ENCODE results near the gene SNUPN. TPM values are rescaled to one million over a fixed set of nuclear protein-coding genes. Genes with fewer than 3 reads are reported as not detected.
A peak's percentile ranks its signal among the peaks of the same experiment; 100 is the strongest.
"Not testable (repeated sequence)": the region's sequence is repeated elsewhere in the genome, so short reads cannot be mapped to it uniquely, and the experiment has no call there.

SNUPN gene
- total RNA-seq, 4 donors from 2014 or later, result 16.3 to 35.1 (median 23.7) TPM

DNA sequence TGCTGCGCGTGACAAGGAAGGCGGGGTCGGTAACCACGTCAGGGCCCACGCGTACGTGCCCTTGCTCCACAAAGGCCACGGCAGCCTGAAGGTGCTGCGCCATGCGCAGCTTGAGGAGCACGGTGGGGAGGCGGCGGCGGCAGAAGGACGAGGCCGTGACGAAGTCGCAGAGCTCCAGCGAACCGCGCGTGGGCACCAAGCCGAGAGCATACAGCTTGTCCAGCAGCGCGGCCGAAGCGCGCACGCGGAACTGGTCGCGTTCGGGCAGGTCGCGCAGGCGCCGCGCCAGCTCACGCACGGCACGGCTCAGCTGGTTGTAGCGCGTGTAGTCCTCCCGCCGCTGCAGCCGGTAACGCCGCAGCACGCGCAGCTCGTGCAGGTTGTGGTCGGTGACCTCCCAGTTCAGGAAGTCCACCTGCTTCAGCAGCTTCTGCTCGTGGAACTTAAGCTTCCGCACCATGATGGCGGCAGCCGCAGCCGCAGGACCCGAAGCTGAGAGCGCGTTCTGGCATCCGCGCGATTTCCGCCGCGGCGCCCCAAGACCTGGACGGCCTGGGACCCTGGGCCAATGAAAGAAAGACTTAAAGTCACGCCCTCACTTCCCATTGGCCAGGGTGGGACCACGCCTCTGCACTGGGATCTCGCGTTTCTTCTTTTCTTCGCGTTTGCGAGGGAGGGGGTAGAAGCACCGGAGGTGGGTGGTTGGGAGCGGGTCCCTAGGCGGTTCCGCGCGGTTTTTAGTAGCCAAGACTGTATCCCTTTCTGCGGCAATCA is 14.4 kb upstream of the SNUPN start, which contains the start of gene IMP3:
TSS of gene IMP3 (minus strand) at position 516 of the 774 bp plus-strand sequence. CDS start at position 460, 56 bp downstream.
- peak within 1 kb of the TSS; percentile 74 to 99 (median 90) for H3K4me3 ChIP-seq
- peaks cover 0 to 48% (median 29%) of the 10 kb centered on the region in 4 donors for H3K4me1 ChIP-seq
- DNase-seq (ENCODE audit: low spot score in 2 of 2), result peak; percentile 92
- peak; percentile 67 to 100 for TF ChIP-seq EP300 (IDR thresholded peaks at IDR 0.05)
- TF ChIP-seq POLR2A (IDR thresholded peaks at IDR 0.05), result peak; percentile 79 to 97
- TF ChIP-seq, protein P1, sequence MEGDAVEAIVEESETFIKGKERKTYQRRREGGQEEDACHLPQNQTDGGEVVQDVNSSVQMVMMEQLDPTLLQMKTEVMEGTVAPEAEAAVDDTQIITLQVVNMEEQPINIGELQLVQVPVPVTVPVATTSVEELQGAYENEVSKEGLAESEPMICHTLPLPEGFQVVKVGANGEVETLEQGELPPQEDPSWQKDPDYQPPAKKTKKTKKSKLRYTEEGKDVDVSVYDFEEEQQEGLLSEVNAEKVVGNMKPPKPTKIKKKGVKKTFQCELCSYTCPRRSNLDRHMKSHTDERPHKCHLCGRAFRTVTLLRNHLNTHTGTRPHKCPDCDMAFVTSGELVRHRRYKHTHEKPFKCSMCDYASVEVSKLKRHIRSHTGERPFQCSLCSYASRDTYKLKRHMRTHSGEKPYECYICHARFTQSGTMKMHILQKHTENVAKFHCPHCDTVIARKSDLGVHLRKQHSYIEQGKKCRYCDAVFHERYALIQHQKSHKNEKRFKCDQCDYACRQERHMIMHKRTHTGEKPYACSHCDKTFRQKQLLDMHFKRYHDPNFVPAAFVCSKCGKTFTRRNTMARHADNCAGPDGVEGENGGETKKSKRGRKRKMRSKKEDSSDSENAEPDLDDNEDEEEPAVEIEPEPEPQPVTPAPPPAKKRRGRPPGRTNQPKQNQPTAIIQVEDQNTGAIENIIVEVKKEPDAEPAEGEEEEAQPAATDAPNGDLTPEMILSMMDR (IDR thresholded peaks at IDR 0.05), result peak in 2 of 5 experiments; percentile 33 to 50
- H3K36me3 ChIP-seq, result peaks cover 0 to 7% (median 0%) of the 10 kb centered on the region in 3 donors
- WGBS, 2 donors, result 1% methylated on average over 23 to 56 of the region's 83 CpGs
- H3K9me3 ChIP-seq, result no peaks in the 10 kb centered on the region
- H3K27ac ChIP-seq, result peak within 1 kb of the TSS; percentile 69 to 95 (median 92)
- no peaks in the 10 kb centered on the region for H3K27me3 ChIP-seq

DNA sequence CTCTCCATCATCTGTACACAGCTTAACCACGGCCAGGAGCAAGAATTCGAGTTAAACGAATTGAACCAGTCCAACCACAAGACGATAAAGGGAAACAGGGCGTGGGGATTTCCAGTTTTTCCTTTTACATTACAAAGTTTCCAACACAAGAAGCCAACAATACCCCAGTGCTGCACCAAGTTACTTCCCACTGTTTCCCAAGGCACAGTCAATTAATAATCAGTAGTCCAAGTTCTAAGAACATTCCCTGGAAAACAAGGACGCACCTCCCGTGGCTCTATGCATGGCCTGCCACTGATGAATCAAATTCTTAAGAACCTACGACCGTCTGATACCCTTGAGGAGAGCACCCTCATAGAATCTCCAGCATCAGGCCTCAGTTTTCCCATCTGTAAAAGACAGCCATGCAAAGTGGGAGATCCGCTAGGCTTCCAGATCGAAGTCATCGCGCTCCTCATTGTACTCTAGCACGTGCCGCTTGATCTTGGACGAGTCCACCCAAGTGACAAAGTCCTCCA is 13.7 kb upstream of the SNUPN start:
- peaks cover 0 to 7% (median 0%) of the 10 kb centered on the region in 3 donors for H3K36me3 ChIP-seq
- peak overlapping the region; percentile 74 to 99 (median 90) for H3K4me3 ChIP-seq
- H3K27me3 ChIP-seq, result no peaks in the 10 kb centered on the region
- TF ChIP-seq EP300 (IDR thresholded peaks at IDR 0.05) (no peak), POLR2A (IDR thresholded peaks at IDR 0.05) (no peak)
- TF ChIP-seq, protein P1 (IDR thresholded peaks at IDR 0.05), result no peak
- DNase-seq (ENCODE audit: low spot score in 2 of 2), result no peak
- peak overlapping the region; percentile 69 to 95 (median 92) for H3K27ac ChIP-seq
- peaks cover 0 to 48% (median 29%) of the 10 kb centered on the region in 4 donors for H3K4me1 ChIP-seq
- 1 to 3% methylated on average over 16 of the region's 16 CpGs for WGBS, 2 donors
- H3K9me3 ChIP-seq, result no peaks in the 10 kb centered on the region

DNA sequence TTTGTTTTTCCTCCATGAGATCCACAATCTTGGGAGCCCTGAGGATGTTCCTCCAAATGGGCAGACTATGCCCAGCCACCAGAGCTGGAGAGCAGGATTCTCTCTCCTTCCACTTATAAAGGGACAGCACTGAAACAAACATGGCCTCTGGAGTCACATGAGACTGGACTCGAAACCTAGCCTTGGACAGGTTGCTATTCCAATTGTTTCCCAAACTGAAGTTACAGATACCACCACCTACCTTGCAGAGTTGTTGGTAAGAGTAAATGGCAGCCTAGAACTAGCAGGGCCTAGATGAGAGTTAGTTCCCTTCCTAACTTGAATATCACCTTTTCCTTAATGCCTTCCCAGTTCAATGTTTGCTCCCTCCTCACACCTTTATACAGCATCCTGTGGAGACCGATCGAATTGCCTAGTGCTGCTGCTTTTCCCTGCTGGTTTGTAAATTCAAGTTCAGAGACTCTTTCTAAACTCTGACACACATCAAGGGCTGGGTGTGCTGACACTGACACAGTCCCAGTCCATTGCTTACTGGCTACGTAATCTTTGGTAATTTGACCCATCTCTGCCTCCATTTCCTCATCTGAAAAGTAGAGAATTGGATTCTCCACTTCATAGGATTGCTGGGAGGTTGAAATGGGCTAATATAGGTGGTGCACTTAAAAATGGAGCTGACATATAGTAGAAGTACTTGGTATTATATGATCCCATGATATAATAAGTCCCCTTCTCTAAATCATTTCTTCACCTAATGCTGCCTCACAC is 11.9 kb upstream of the SNUPN start:
- Histone ChIP-seq H3K4me3 (peak overlapping the region in 1 of 4 donors; percentile 96), H3K36me3 (peaks cover 0 to 7% (median 0%) of the 10 kb centered on the region in 3 donors), H3K27ac (peak overlapping the region in 3 of 4 donors; percentile 28 to 95 (median 91)), H3K9me3 (no peaks in the 10 kb centered on the region), H3K4me1 (peaks cover 0 to 48% (median 29%) of the 10 kb centered on the region in 4 donors), H3K27me3 (no peaks in the 10 kb centered on the region)
- TF ChIP-seq POLR2A (IDR thresholded peaks at IDR 0.05) (no peak), EP300 (IDR thresholded peaks at IDR 0.05) (no peak)
- TF ChIP-seq, protein P1 (IDR thresholded peaks at IDR 0.05), result no peak
- DNase-seq (ENCODE audit: low spot score in 2 of 2), result no peak
- WGBS, 2 donors, result 57% methylated on average over 4 of the region's 4 CpGs

DNA sequence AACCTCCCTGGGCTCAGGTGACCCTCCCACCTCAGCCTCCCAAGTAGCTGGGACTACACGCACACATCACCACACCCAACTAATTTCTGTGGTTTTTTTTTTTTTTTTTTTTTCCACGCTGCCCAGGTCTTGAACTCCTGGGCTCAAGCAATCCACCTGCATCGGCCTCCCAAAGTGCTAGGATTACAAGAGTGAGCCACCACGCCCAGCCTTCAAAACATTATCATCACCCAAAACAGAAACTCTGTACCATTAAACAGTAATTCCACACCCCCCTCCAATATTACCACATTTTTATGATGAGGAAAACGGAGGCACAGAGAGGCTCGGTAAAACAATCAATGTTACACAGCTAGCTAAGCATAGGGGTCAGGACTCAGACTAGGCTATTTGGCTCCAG is 10.5 kb upstream of the SNUPN start:
- H3K9me3 ChIP-seq, result no peaks in the 10 kb centered on the region
- H3K4me1 ChIP-seq, result peaks cover 0 to 46% (median 29%) of the 10 kb centered on the region in 4 donors
- DNase-seq (ENCODE audit: low spot score in 2 of 2), result no peak
- TF ChIP-seq, protein P1 (IDR thresholded peaks at IDR 0.05), result no peak
- TF ChIP-seq EP300 (IDR thresholded peaks at IDR 0.05) (no peak), POLR2A (IDR thresholded peaks at IDR 0.05) (no peak)
- H3K36me3 ChIP-seq, result peaks cover 0 to 7% (median 0%) of the 10 kb centered on the region in 3 donors
- no peak overlapping the region for H3K4me3 ChIP-seq
- no peak overlapping the region for H3K27ac ChIP-seq
- no peaks in the 10 kb centered on the region for H3K27me3 ChIP-seq
- 70 to 79% methylated on average over 6 of the region's 6 CpGs for WGBS, 2 donors

DNA sequence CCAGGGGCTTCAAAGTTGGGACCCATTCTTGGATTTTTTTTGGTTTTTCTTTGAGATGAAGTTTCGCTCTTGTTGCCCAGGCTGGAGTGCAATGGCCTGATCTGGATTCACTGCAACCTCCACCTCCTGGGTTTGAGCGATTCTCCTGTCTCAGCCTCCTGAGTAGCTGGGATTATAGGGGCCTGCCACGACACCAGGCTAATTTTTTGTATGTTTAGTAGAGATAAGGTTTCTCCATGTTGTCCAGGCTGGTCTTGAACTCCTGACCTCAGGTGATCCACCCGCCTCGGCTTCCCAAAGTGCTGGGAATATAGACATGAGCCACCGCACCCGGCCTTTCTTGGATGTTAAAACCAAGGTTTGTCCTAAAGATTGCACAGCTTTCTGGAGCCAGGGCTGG is 8.4 kb upstream of the SNUPN start:
- not testable (repeated sequence) for H3K36me3 ChIP-seq
- peaks cover 0 to 37% (median 19%) of the 10 kb centered on the region in 4 donors for H3K4me1 ChIP-seq
- WGBS, 2 donors, result 90% methylated on average over 7 of the region's 7 CpGs

More for the DNA sequence above, 8.4 kb upstream of the SNUPN start:
- not testable (repeated sequence) for H3K9me3 ChIP-seq; H3K27ac ChIP-seq; DNase-seq (ENCODE audit: low spot score in 2 of 2); H3K4me3 ChIP-seq; H3K27me3 ChIP-seq

All from tibial nerve (tissue), 4 donors.